Skeletal muscle cell (primary cell): Measurements from ENCODE around the gene GABARAP.
A peak's percentile ranks its signal among the peaks of the same experiment; 100 is the strongest.

ENCODE experiments used
- DNase-seq: peaks from one replicate; pipeline ENCODE4 v3.0.0-alpha.2; 2010; ENCODE audit warnings: low read depth
- H3K4me3 ChIP-seq: 2 replicates; pipeline ENCODE4 v1.5.1; 2011; ENCODE audit warnings: low read depth, mild to moderate bottlenecking, control low read depth, low read length, moderate library complexity

The GABARAP gene

DNA sequence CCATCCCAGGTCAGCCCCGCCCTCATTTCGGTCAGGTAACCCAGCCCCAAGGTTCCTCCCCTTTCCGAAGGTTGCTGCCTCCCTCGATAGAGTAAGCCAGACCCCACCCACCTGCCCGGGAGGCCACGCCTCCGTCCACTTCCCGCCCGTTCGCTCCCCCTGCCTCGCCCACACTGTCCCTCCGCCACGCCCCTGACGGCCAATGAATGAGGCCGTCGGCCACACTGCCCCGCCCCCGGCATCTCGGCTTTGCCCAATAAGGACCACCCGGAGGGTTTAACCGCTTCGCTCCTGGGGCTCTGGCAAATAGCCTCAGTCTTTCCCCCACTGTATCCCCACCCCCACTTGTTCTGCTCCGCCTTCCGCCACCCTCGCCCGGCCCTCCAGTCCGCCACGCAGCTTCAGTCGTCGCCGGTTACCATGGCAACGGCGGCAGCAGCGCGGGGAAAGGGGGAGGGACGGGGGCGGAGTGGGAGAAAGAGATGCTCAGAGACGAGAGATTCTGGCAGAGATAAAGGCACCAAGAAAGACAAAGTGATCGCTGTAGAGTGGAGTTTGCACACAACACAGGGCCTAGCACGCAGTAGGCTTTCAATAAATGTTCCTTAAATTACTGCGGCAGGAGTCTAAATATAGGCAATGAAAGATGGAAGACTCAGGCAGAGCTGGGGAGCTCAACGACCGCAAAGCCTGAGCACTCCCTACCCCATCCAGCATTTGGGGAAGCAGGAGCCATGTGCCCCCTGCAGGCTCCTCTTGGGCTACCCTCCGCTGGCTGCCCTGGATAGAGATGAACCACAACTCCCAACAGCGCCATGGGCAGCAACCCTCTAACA lies 27.7 kb downstream of the GABARAP start:
- peak; percentile 89 for DNase-seq
- H3K4me3 ChIP-seq: peak overlapping the region; percentile 73

DNA sequence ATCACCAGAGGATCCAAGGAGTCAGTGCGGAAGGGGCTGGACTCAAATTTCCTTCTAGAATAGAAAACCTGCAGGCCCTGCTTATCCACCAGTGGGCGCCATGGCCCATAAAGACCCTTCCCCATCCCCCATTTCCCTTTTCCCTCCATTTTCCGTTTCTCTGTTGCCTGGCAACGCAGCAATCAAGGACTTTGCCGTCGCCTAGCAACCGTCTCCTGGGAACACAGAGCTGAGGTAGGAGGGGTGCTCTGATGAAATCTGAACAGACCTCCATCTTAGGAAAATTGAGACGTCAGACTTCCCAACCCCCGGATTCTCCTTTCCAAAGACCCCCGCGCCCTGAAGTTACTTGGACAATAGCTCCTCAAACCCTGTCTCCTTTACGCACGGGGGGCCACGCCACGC lies 28.4 kb downstream of the GABARAP start:
- no peak for DNase-seq
- H3K4me3 ChIP-seq: peak overlapping the region; percentile 73

DNA sequence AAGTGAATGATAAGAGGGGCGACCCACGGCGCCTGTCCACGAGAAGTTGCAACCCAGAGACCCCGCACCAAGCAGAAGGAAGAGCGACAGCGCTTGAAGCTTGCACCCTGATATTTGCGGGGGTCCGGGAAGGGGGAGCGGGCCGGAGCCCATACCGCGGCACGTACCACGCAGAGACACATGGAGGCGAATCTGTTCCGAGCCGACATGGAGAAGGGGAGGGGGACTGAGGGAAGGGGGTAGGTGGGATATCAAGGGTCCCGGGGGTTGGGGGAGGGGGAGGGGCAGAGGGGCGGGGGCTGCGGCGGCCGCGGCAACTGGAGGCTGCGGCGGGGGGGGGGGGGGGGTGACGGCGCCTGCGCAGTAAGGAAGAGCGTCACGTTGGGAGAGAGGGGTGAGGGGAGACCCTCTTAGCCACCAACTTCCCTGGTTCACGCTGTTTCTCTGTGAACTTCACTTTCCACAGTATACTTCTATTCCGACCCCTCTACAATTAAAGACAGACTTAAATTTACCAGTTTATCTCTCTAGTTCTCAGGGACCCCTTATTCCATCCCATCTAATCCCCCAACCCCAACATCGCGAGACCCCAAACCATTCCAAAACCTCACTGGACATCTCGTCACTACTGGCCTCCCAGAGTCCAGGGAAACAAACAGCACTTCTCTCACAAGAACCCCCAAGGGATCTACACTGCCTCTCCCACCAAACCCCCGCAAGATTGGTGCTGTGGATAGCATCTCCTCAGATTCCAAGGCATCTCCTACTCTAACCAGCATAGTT lies 30.6 kb downstream of the GABARAP start:
- no peak for DNase-seq
- H3K4me3 ChIP-seq: peak overlapping the region; percentile 31

DNA sequence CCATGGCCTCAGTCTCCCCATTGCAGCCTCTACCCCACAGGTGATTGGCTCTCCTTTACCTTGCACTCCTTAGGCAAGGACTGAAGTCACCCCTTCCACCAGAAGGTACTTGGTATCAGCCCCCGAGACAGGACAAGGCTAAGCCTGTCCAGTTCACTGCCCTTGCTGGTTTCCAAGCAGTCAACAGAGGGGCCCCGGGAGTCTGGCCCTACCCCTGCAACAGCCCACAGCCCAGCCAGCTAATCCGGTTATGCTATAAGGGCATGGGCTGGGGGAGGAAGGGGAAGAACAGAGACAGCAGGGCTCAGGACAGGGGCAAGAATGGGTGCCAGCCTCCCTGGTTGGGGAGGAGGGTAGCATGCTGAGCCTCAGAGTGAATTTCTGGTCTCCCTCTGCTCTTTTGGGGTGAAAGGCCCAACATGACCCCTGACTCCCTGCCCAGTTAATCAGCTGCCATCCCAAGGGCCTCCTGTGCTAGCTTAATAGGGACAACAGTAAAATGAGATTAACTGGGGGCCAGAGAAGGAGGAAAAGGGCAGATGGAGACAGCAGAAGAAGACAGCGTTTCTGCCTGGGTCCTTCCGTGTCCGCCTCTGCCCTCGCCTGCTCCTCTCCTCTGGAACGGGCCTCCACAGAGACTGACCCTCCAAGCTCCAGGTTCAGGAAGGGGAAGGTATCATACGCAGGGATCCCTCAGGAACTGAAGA lies 33.3 kb downstream of the GABARAP start:
- no peak for DNase-seq
- no peak overlapping the region for H3K4me3 ChIP-seq

DNA sequence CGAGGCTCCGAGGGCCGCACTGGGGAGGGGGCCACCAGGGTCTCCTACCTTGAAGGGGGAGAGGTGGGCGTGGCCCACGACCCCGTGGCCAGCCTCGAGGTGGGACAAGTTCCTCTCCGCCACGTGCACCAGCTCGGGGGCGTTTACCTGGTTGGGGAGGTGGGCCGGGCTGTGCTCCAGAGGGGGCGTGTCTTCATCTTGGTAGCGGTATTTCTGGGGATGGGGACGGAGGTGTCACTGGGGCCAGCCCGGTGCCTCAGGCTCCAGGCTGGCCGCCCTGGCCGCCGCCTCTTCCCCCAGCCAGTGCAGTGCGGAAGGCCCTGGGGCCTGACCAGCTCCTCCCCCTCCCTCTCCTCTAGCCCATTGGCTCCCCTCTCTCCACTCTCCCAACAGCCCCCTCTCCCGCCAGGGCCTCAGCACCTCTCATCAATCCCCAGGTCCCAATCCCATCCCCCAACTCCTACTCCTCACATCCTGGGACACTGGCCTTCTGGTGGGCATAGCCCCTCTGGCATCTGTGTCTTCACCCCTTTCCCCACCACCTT lies 34.1 kb downstream of the GABARAP start:
- H3K4me3 ChIP-seq: no peak overlapping the region
- DNase-seq: no peak

DNA sequence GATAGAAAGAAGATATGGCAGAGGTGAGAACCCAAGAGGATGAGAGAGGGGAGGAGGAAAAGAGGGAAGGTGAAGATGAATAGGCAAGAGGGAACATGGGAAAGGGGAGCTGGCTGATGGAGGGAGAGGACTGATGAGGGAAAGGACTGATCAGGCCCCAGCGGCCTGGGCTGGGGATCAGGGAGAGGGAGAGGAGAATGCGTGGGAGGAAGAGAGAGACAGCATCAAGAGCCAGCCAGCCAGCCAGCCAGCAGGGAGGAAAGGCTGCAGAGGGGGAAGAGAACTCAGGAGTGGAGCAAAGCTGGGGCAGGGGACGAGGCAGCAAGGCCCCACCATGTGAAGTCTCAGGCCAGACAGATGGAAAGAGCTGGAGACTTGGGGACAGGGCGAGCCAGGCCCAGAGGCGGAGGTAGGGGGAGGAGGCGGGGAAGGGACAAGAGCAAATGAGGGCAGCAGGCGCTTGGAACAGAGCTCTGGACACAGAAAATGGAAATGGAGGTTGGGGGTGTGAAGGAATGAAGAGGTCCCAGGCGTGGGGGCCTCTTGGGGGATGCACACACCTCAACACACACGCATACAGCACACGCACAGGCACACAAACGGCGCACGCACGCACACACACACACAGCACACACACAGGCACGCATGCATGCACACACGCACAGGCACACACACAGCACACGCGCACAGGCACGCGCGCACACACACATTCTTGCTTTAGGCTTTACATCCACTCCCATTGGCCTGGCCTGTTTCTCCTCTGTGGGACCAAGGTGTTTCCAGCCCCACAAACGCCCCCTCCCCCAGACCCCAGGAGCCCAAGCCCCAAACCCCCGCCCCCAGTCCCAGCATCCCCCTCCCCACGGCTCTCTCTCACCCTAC lies 34.9 kb downstream of the GABARAP start:
- DNase-seq: no peak
- H3K4me3 ChIP-seq: peak overlapping the region; percentile 9

DNA sequence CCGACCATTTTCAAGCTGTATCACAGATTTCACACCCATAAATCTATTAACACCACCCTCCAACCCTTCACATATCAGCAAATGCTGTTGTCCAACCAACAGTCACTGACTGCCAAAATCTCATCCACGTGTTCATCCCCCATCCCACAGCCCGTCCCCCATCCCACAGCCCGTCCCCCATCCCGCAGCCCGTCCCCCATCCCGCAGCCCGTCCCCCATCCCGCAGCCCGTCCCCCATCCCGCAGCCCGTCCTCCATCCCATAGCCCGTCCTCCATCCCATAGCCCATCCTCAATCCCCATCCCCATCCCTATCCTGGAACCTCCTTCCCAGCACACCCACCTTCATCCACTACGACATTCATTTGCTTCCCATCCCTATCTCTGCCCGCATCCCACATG lies 36.7 kb downstream of the GABARAP start:
- H3K4me3 ChIP-seq: peak overlapping the region; percentile 47
- DNase-seq: no peak

DNA sequence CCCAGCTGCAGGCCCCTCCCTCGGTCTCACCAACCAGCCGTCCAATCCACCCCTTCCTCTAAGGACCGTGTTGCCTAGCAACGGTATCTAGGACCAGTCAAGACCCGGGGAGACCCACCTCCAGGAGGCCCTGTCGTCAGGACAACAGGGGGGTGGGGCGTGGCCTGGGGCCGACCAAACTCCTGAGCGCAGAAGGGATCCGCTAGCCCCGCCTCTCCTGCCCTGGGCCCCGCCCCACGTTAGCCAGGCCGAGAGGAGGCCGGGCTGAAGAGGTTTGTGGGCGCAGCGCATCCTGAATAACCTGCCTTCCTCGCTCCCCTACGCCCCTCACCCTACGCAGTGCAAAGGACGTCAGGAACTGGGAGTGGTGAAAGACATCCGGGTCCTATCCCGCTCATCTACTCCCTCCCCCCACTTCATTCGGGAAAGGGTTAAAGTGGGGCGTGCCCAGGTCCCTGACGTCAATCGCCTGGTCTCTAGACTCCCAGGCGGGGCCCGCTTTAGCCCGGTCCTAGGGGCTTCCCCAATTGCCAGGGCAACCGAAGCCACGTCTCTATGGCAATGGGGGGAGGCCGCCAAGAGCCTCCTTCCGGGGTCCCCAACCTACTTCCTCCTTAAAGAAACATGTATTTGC lies 37.3 kb downstream of the GABARAP start:
- peak; percentile 62 for DNase-seq
- peak overlapping the region; percentile 47 for H3K4me3 ChIP-seq

DNA sequence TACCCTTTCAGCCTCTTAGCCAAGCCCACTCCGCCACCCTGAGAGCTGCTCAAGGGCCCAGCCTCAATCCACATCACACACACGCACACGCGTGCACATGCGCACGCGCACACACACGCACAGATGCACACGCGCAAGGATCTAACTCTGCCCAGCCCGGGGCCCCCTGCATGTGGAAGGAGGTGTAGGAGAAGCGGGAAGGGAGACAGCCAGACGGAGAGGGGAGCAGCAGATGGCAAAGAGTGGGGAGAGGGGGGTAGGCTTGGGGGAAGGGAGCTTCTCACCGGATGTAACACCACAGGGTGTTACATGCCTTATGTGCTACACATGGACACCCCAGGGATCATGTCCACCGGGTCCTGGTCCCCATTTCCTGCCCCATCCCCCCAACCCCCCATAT lies 37.9 kb downstream of the GABARAP start:
- peak overlapping the region; percentile 47 for H3K4me3 ChIP-seq
- no peak for DNase-seq

DNA sequence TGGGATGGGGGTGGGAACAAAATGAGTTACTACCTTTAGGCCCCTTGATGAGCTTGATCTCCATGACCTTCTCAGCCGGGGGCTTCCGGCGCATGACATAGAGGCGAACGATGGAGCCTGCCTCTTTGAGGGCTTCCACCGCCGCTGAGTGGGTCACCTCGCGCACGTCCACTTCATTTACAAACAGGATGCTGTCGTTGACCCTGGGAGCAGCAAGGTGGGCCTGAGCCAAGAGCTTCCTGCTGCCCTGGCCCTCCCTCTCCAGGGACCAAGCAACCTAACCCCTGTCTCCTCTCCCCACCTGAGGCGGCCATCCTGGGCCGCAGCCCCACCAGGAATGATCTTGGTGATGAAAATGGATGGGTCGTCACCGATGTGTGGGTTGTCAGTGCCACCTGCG lies 38.9 kb downstream of the GABARAP start:
- H3K4me3 ChIP-seq: no peak overlapping the region
- no peak for DNase-seq

DNA sequence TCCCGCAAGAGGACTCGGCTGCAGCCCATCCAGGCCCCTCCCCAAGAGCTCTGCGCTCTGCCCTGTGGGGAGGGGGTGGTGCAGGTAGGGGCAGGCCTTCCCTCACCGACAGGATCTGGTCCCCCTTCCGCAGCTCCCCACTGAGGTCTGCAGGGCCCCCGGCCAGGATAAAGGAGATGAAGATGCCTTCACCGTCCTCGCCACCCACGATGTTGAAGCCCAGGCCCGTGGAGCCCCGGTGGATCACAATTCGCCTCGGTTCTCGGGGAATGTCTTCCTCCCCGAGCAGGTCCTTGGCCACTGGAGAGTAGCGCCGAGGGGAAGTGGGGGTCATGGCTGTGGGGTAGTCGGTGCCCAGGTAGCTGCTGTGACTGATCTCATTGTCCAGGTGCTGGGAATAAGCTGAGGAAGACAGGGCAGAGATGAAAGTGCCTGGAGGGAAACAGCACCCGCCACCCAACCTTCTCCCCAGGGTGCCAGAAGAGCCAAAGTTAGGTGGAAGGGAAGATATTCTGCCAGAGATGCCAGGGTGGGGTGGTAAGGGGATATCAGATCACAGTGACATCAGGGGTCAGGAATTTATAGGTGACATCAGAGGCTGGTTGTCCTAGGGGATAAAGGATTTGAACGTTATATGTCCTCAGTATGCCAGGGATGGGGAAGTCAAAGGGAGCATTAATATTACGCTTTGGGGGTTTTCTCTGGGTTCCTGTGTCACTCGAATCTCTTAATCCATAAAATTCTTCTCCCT lies 45.4 kb downstream of the GABARAP start:
- no peak for DNase-seq
- H3K4me3 ChIP-seq: no peak overlapping the region

DNA sequence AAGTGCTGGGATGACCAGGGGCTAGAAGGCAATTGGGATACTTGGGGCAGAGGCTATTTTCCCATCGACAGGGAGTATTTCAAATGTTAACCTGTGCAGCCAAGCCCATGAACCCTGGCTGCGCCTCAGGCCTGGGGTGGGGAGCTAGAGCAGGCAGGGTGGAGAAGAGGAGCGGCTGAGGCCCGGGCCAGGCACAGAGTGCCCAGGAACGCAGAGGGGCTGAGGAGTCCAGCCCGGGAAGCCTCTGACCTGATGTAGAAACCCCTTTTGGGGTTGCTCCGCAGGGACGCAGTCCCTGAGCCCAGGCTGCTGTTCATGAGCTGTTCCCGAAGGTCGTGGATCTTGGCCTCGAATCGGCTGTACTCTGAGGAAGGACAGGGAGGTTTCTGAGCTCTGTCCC lies 46.3 kb downstream of the GABARAP start:
- no peak for DNase-seq
- H3K4me3 ChIP-seq: no peak overlapping the region

DNA sequence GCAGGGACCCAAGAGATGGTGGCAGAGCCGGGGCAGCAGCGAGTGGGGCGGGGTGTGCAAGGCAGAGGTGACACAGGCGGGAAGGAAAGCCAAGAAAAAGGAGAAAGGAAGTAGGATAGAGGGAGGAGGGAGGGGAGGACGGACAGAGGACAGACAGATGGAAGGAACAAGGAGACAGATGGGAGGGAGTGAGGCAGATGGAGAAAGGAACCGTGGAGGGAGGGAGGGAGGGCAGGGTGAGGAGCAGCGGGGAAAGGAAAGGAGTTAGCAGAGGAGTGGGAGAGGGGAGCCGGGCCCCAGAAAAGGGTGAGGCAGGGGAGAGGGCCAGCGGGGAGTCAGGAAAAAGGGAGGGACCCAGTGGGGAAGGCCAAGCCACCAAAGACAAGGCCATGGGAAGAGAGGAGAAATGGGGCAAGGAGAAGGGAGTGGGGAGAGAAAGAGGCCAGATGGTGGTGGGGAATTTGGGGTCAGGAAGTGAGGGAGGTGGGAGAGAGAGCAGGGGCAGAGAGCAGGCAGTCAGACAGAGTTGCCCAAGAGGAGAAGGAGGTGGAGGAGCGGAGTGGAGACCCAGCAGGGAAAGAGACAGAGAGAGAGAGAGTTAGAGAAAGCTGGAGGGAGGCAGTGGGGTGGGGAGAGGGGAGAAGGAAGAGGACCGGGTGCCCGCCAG lies 49.8 kb downstream of the GABARAP start:
- no peak overlapping the region for H3K4me3 ChIP-seq
- DNase-seq: no peak

DNA sequence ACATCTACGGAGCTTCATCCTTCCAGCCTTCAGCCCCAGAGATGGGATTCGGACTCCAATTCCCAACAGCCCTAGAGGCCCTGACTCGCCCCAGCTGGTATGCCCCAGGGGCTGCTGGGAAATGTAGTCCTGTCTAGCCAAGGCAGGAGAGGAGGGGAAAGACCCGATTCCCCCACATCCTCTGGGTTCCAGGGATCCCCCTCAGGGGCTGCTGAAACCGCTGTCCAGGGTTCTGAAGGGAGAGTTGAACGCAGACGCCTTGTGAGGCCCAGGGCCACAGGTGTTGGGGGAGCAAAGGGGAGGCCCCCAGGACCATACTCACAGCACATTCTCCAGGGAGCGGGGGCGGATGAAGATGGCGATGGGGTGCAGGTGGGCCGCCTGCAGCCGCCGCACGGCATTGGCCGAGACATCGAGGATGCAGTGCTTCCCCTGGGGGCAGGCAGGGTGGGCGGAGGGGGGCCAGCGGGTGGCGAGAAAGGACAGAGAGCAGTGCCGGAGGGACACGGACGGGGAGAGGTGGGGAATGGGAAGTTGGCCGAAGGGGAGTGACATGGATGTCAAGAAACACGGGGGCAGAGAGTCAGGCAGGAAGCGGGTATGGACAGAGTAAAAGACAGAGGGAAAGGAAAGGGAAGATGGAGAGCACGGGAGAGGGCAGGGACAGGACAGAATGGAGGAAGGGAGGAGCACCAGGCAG lies 50.5 kb downstream of the GABARAP start:
- DNase-seq: no peak
- no peak overlapping the region for H3K4me3 ChIP-seq

DNA sequence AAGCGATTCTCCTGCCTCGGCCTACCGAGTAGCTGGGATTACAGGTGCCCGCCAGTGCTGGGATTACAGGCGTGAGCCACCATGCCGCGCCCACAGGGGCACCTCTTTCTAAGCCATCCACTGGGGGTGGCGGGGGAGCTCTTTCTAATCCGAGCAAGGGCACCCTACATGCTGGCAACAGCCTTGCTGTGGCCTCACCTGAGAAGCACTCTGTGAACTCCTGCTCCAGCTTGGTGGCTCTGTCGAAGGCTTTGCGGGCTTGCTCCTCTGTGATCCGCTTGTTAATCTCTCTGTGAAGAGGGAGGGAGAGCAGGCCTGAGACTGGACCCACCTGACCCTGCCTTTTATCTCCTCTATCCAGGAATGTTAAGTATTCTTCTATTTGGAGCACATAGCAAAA lies 51.2 kb downstream of the GABARAP start:
- DNase-seq: no peak
- no peak overlapping the region for H3K4me3 ChIP-seq

DNA sequence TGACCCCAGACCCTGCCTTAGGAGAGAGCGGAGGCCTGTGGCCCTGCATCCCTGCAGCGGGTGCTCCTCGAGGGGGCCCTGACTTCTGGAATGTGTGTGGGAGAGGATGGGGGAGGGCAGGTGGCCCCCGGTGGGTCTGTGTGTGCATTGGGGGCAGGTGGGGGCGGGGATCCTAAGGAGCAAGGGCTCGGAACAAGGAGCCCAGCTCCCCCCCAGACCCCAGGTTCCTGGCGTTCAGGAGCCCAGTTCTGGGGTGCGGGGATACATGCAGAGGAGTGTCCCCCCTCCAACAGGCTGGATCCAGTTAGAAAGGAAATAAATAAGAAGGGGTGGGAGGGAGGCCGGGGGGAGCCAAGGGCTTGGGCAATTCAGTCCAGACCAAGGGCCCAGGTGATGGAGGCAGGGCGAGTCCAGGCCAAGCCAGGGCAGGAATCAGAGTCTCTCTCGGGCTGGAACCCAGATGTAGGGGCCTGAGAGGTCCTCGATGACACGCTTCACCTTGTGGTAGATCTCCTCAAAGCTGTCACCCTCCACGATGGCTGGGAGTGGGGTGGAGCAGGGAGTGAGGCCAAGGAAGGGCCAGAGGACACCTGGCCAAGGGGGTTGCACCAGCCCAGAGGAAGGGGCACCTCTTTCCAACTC lies 51.9 kb downstream of the GABARAP start:
- DNase-seq: no peak
- no peak overlapping the region for H3K4me3 ChIP-seq
